Measurements from ENCODE around the gene NCAPG2. TPM values are rescaled to one million over a fixed set of nuclear protein-coding genes. Genes with fewer than 3 reads are reported as not detected.
"Not testable (repeated sequence)": the region's sequence is repeated elsewhere in the genome, so short reads cannot be mapped to it uniquely, and the experiment has no call there.

Gene NCAPG2
- total RNA-seq, 1 donor from 2014 or later, result 46.1 TPM

GRCh38 chr7:158676906-158677305 is 27.7 kb downstream of the NCAPG2 start:
- DNase-seq (ENCODE audit: extremely low spot score, unreplicated experiment), result no peak
- no peak overlapping the region for H3K4me3 Mint-ChIP-seq
- no peaks in the 10 kb centered on the region for H3K4me1 Mint-ChIP-seq (ENCODE audit: unreplicated experiment)
- H3K9me3 Mint-ChIP-seq, result no peaks in the 10 kb centered on the region
- H3K27me3 Mint-ChIP-seq, result no peaks in the 10 kb centered on the region
- no peak overlapping the region for H3K27ac Mint-ChIP-seq
- H3K36me3 Mint-ChIP-seq, result peaks cover 7% of the 10 kb centered on the region
- TF ChIP-seq, protein P1, sequence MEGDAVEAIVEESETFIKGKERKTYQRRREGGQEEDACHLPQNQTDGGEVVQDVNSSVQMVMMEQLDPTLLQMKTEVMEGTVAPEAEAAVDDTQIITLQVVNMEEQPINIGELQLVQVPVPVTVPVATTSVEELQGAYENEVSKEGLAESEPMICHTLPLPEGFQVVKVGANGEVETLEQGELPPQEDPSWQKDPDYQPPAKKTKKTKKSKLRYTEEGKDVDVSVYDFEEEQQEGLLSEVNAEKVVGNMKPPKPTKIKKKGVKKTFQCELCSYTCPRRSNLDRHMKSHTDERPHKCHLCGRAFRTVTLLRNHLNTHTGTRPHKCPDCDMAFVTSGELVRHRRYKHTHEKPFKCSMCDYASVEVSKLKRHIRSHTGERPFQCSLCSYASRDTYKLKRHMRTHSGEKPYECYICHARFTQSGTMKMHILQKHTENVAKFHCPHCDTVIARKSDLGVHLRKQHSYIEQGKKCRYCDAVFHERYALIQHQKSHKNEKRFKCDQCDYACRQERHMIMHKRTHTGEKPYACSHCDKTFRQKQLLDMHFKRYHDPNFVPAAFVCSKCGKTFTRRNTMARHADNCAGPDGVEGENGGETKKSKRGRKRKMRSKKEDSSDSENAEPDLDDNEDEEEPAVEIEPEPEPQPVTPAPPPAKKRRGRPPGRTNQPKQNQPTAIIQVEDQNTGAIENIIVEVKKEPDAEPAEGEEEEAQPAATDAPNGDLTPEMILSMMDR (conservative IDR thresholded peaks at IDR 0.05), result no peak

- Mint-ChIP-seq H3K27ac (no peak overlapping the region), H3K9me3 (no peaks in the 10 kb centered on the region), H3K4me1 (ENCODE audit: unreplicated experiment) (no peaks in the 10 kb centered on the region), H3K27me3 (no peaks in the 10 kb centered on the region), H3K4me3 (no peak overlapping the region), H3K36me3 (peaks cover 11% of the 10 kb centered on the region)
- TF ChIP-seq, protein P1 (conservative IDR thresholded peaks at IDR 0.05), result no peak
- no peak for DNase-seq (ENCODE audit: extremely low spot score, unreplicated experiment)
These were observed 28.3 kb downstream of the NCAPG2 start for GRCh38 chr7:158676171-158676840.

DNA sequence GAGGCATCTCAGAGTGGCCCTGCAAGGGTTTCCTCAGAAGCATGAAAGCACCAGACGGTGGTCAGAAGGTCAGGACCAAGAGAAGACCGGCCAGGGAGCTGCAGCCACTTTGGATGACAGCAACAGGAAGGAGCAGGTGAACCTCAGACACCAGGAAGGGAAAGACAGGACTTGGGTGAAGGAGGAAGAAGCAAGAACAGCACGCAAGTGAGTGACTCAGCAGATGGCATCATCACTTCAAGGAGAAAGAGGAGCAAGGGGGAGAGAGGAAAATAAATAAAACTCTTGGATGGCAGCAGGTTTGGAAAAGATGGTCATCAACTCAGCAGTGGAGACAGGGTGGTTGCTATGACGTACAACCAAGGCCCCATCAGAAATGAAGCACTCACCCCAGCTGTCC is 31.6 kb downstream of the NCAPG2 start:
- TF ChIP-seq, protein P1 (conservative IDR thresholded peaks at IDR 0.05), result no peak
- H3K36me3 Mint-ChIP-seq, result peaks cover 11% of the 10 kb centered on the region
- H3K9me3 Mint-ChIP-seq, result no peaks in the 10 kb centered on the region
- no peak for DNase-seq (ENCODE audit: extremely low spot score, unreplicated experiment)
- H3K4me1 Mint-ChIP-seq (ENCODE audit: unreplicated experiment), result no peaks in the 10 kb centered on the region
- no peak overlapping the region for H3K4me3 Mint-ChIP-seq
- no peak overlapping the region for H3K27ac Mint-ChIP-seq
- no peaks in the 10 kb centered on the region for H3K27me3 Mint-ChIP-seq

DNA sequence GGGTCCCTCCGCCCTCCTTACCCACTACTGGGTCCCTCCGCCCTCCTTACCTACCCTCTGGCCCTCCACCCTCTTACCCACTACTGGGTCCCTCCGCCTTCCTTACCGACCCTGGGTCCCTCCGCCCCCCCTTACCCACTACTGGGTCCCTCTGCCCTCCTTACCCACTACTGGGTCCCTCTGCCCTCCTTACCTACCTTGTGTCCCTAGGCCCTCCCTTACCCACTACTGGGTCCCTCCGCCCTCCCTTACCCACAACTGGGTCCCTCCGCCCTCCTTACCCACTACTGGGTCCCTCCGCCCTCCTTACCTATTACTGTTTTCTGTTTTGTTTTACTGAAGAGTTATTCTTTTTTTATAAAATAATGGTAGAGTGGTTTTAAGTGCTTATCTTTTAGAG is 36.5 kb downstream of the NCAPG2 start:
- H3K4me1 Mint-ChIP-seq (ENCODE audit: unreplicated experiment); H3K9me3 Mint-ChIP-seq; H3K27ac Mint-ChIP-seq; DNase-seq (ENCODE audit: extremely low spot score, unreplicated experiment); H3K4me3 Mint-ChIP-seq; H3K27me3 Mint-ChIP-seq: not testable (repeated sequence)
- peaks cover 17% of the 10 kb centered on the region for H3K36me3 Mint-ChIP-seq

DNA sequence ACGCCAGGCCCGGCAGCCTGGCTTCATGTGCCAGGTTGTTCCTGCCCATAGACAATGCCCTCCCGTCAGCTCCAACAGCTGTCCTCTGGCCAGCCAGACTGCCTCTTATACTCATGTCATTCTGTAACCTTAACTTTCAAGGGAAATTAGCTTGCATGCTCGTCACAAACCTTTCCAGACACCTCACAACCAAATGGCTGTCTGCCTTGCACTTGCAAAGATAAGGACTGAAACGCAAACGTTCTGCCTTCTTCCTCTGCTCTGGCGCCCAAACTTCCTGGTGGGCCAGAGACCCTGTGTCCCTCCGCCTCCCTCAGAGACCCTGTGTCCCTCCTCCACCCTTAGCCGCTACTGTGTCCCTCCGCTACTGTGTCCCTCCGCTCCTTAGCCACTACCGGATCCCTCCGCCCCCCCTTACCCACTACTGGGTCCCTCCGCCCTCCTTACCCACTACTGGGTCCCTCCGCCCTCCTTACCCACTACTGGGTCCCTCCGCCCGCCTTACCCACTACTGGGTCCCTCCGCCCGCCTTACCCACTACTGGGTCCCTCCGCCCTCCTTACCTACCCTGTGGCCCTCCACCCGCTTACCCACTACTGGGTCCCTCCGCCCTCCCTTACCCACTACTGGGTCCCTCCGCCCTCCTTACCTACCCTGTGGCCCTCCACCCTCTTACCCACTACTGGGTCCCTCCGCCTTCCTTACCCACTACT is 37.5 kb downstream of the NCAPG2 start:
- H3K9me3 Mint-ChIP-seq; H3K4me3 Mint-ChIP-seq; H3K4me1 Mint-ChIP-seq (ENCODE audit: unreplicated experiment); H3K27me3 Mint-ChIP-seq; H3K27ac Mint-ChIP-seq; DNase-seq (ENCODE audit: extremely low spot score, unreplicated experiment): not testable (repeated sequence)
- H3K36me3 Mint-ChIP-seq, result peaks cover 25% of the 10 kb centered on the region

GRCh38 chr7:158666401-158666800 is 38.2 kb downstream of the NCAPG2 start:
- TF ChIP-seq, protein P1 (conservative IDR thresholded peaks at IDR 0.05), result no peak
- no peaks in the 10 kb centered on the region for H3K27me3 Mint-ChIP-seq
- peaks cover 23% of the 10 kb centered on the region for H3K36me3 Mint-ChIP-seq
- no peak overlapping the region for H3K27ac Mint-ChIP-seq
- H3K4me3 Mint-ChIP-seq, result no peak overlapping the region
- no peak for DNase-seq (ENCODE audit: extremely low spot score, unreplicated experiment)
- H3K9me3 Mint-ChIP-seq, result no peaks in the 10 kb centered on the region
- H3K4me1 Mint-ChIP-seq (ENCODE audit: unreplicated experiment), result no peaks in the 10 kb centered on the region

Measured in type B pancreatic cell (in vitro differentiated cells).